Measurements from ENCODE around the gene KCNA2.

KCNA2 gene

DNA sequence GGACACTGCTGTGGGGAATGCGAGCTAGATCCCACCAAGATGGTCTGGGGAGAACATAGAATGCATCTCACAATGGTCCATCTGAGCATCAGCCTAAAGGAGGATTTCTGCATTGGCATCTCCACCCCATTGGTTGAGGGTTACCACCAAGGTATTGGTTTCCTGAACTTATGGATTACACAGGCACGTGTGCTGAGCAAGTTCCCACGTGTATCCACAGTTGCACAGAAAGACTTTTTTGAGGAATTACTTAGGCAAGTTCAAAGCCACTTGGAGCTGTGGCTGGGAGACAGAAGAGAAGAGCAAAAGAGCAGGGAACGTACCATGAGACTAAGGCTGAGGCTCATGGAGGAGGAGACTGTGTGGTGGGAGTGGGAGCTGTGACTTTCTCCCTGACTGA is 43.1 kb downstream of the KCNA2 start:
- DNase-seq: no peak

DNA sequence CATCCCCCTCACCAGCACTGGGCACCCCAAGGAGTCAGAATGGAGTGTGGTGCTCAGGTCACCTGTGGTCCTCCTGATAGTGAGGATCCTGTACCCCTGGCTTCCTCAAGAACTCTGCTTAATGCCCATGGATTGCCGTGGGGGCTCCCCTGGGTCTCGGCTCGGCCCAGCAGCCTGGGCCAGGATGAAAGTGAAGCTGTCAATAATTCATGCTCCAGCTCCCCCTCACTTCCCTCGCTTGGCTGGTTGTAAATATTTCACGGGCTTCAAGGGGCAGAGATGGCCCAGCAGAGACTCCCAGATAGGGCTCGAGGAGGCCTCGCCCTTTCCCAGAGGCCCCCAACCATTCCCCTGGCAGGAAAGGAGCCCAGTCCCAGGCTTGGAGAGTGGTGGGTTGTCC is 44.6 kb downstream of the KCNA2 start:
- DNase-seq: no peak

DNA sequence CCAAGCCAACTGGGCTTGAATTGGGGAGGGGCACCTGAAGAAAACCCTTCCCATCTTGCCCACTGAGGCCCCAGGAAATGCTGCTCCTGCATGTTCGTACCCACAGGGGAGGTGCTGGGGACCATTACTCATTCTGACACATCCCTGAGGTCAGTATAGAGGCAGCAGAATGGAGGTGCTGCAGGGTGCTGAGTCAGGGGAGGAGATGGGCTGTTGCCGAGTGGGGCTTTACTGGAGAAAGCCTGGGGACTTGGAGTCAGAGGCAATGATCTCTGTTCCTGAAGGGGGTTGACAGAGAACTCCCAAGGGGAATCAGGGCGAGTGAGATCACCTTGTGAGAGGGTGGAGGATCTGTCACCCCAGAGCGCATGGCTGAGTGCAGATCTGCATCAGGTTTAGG is 47.0 kb downstream of the KCNA2 start:
- no peak for DNase-seq

DNA sequence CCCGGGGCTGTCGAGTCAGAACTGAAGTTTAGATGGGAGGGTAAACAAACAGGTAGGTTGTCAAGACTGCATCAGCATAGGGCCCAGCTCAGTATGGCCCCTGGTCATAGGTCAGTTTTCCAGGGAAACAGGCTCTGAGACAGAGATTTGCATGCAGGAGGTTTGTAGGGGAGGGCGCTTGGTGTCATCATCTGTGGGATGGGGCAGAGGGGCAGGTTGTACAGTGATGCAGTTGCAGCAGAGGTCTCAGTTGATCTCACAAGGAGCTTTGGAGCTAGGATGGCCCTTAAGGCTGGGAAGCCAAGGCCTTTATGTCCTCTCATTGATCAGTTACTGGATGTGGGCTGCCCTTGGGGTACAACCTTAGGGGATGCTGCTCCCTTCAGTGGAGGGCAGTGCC is 48.7 kb downstream of the KCNA2 start:
- DNase-seq: no peak

DNA sequence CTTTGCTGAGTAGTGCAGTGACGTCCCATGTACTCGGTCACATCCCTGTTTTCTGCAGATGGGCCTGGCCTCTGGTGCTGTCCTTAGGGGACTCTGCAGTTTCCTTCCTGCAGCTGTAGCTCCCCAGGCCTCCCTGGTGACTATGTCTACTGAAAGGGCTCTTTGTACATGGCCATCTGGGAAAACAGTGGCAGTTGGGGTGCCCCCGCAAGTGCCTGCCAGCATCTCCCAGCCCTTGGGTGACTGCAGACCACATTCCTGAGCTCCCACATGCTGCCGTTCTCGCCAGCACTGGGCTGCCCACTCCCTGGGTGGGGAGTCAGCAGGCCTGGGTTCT is 49.7 kb downstream of the KCNA2 start:
- DNase-seq: no peak

DNA sequence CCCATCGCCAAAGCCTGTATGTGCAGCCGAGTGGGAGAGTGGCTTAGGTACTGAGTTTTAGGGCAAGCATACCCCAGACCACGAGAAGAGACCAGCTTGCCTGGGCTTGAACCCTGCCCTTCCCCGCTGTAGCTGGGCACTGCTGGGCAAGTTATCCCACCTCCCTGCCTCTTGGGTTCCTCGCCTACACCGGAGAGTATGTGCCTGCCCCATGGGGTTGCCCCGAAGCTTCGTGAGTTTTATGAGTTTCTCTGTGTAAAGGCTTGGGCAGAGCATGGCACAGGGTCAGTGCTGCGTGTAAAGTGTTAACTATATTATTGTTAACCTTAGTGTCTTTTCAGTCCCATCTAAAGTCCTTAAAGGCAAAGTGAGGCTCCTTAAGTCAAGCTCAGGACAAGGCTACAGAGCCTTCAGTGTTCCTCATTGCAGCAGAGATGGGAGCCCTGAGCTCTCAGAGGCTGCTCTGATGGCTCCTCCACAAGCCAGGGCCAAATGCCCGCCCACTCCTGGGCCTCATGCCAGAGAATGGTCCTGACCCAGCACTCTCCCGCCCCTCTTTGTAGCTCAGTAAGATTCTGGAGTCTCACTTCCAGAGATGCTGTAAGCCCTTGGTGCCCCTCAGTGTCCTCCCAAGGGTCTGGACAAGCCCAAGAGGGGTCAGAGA is 50.2 kb downstream of the KCNA2 start:
- DNase-seq: peak in 1 of 2 experiments; percentile 2

DNA sequence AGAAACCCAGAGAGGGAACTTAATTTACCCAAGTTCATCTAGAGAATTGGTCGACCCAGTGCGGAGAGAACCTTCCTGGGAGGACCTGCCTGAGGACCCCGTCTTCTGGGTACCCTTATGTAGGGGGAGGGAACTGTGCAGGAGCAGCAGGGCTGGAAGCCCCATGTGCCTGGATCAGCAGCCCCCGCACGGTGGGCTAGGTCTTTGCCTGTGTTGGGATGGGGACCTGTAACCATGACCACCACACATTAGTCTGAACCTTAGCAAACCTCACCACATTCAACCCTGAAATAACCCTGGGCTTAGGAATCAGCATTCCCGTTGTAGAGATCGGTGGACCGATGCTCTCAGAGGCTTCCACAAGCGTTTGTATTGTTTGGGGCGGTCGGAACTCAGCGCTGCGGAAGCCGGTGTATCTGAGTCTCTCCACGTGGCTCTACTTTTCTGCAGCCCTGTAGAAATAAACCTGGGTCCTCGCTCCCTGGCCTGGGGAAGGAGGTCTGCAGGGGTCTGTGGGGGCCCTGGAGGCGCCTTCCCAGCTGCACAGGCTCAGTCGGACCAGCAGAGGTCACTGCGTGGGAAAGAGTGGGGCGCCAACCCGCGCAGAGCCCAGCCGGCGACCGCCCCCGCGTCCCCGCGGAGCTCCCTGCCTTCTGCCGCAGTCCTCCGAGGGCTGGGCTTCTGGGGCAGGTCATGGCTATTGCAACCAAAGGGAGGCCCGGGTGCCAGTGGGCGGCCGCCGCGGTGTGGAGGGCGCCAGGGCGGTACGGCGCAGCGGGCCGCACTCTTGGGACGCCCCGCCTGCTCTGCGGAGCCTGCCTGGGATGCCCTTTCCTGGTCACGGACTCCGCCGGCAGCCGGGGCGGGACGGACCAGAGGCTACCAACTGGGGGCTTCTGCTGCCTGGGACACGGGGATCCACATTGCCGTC is 51.0 kb downstream of the KCNA2 start:
- DNase-seq: no peak

DNA sequence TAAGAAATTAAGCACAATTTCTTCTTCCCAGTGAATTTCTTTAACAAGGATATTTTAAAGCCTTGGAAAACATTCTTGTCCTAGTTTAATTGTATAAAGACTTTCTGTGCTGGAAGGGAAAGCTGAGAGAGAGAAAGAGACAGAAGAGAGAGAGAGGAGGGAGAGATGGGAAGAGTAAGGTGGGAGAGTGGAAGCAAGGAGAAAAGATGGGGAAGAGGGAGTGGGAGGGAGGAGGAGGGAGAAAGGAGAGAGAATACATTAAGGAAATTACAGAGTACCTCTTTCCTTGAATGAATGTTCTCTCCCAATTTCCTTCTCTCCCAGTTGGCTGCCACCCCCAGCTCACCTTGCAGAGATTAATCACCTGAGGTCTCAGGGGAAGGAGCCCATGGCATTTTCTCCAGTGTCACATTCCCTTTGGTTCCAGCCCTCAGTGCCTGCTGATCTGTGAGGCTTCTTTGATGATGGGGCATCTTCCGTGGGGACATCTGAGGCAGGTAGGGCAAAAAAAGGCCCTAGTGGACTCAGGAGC is 54.8 kb downstream of the KCNA2 start:
- no peak for DNase-seq

DNA sequence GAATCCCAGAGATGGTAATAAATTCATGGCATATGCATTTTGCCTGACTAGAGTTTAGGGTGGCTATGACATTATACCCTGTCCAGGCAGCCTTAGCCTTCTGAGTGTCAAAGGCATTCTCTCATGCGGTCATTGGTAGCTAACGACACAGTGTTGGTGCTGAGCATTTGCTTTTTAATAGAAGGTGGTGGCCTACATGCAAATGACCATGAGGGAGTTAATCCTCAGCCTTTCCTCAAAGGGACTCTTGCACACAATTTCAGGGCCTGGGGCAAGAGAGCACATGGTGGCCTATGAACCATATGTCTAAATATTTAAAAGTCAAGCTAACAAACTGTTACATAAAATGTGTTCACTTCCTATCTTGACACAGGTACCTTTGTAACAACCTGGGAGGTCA is 56.3 kb downstream of the KCNA2 start:
- DNase-seq: no peak

DNA sequence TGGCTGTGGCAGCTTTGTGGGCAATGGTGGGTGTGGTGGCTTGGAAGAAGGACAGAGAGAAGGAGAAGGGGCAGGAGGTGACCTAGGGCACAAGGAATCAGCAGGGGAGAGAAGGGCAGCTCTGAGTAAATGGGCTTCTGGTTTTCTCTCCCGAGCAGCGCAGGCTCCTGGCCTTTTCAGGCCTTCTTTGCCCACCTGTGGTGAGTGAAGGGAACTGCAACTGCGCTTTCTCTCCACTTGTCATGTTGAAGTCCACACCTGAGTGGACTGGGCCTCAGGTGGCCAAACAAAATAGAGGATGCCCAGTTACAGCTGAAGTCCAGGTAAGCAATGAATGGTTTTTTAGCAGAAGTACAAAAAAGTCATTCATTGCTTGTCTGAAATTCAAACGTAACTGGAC is 57.8 kb downstream of the KCNA2 start:
- peak in 1 of 2 experiments; percentile 8 for DNase-seq

DNA sequence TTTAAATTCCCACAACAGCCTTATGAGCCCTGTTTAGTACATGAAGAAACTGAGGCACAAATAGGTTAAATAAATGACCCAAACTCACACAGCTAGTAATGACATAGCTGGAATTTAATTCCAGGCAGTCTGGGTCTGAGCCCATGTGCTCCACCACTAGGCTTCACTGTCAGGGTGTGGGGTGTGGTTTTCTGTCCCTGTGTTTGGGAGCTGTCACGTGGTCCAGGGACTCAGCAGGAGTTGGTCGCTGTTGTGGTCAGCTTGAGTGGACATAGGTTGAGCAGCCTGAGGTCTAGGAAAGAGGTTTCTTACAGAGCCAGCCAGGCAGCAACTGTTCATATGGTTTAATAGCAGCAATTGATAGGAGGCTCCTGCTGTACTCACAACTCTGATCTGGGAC is 59.1 kb downstream of the KCNA2 start:
- no peak for DNase-seq

DNA sequence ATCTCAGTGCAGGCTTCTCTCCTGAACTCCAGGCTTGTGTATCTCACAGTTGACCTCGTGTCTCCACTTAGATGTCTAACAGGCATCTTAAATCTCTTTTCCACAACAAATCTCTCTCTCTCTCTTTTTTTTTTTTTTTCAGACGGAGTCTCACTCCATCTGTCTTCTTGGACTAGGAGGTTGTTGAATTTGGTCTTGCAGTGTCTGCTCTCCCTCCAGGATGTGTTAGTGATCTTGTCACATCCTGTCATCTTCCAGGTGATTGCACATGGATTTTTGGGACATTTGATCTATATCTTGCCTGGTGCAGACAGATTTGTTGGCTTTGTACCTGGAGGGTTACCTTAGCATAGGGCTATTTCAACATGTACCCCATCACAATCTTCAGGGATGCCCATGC is 60.7 kb downstream of the KCNA2 start:
- no peak for DNase-seq

DNA sequence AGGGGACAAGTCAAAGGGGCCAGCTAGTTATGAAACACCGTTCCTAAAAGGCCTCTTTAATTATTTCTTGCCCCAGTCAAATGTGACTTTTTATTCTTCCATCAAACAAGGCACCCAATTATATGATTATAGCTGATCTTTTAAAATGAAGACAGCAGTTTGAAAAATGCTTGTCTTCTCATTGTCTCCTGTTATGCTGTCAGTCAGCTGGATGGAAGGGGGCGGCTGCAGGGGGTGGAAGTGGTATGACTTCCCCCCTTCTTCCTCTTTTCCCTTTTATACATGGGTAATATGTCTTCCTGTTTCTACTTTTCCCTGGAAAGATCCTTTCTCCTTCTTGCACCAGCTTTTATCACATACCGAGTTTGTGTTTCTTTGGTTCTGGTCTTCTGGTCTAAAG is 61.4 kb downstream of the KCNA2 start:
- no peak for DNase-seq
